Measurements from ENCODE around the gene PDPK1. TPM values are rescaled to one million over a fixed set of nuclear protein-coding genes. Genes with fewer than 3 reads are reported as not detected.
"Not testable (repeated sequence)": the region's sequence is repeated elsewhere in the genome, so short reads cannot be mapped to it uniquely, and the experiment has no call there.

The PDPK1 gene
- total and polyA plus RNA-seq, 2 experiments from 2014 or later: 19.3 to 25.8 TPM

GRCh38 chr16:2603165-2604015 is 65.6 kb downstream of the PDPK1 start:
- peak overlapping the region; percentile 97 for H3K4me3 ChIP-seq
- peaks cover 6% of the 10 kb centered on the region for H3K36me3 Mint-ChIP-seq (ENCODE audit: low read depth)
- no peaks in the 10 kb centered on the region; the same call in 2 of the 3 replicates for H3K9me3 Mint-ChIP-seq
- H3K27me3 ChIP-seq (ENCODE audit: insufficient read depth): no peaks in the 10 kb centered on the region
- H3K4me1 ChIP-seq (ENCODE audit: insufficient read depth): 0 out of 2 replicates have a peak, but pooled peaks cover 5% of the 10 kb centered on the region
- H2AFZ ChIP-seq: peak overlapping the region; percentile 70; the same call in 1 of the 2 replicates
- H3K4me3 Mint-ChIP-seq: peak overlapping the region; percentile 96
- H3K79me2 ChIP-seq (replicated peaks; ENCODE audit: insufficient read depth): peaks cover 30% of the 10 kb centered on the region
- H3K36me3 ChIP-seq (ENCODE audit: insufficient read depth): no peaks in the 10 kb centered on the region
- peaks cover 9% of the 10 kb centered on the region for H3K27me3 Mint-ChIP-seq (ENCODE audit: insufficient read depth, low read depth, poor library complexity)
- TF ChIP-seq ETS1 (IDR thresholded peaks at IDR 0.05): peak; percentile 88
- TF ChIP-seq ZNF462 (CRISPR knock-in tag; IDR thresholded peaks at IDR 0.05): no peak
- TF ChIP-seq CREB1 (CRISPR knock-in tag; IDR thresholded peaks at IDR 0.05; ENCODE audit: low read depth): peak; percentile 76
- peak in 1 of 2 experiments; percentile 17; a peak in 1 of 4 replicates for TF ChIP-seq CTCF (conservative IDR thresholded peaks at IDR 0.05; ENCODE audit: low read depth in 2 of 2)
- TF ChIP-seq POLR2AphosphoS5 (IDR thresholded peaks at IDR 0.05; ENCODE audit: low read depth): peak; percentile 95
- H3K4me2 ChIP-seq: peak overlapping the region; percentile 95
- peaks cover 4% of the 10 kb centered on the region; the same call in 1 of the 2 replicates for H3F3A ChIP-seq (replicated peaks; ENCODE audit: low read depth)
- no peaks in the 10 kb centered on the region for H3K9me2 ChIP-seq (ENCODE audit: insufficient read depth)
- DNase-seq (ENCODE audit: low spot score): peak; percentile 99
- peak overlapping the region; percentile 93 for H3K27ac Mint-ChIP-seq
- peak overlapping the region; percentile 79 for H3K27ac ChIP-seq (ENCODE audit: low read depth)
- peak; percentile 95 for ATAC-seq
- H4K20me1 ChIP-seq (replicated peaks; ENCODE audit: insufficient read depth): peaks cover 4% of the 10 kb centered on the region; the same call in 1 of the 2 replicates
- H3K4me1 Mint-ChIP-seq: peaks cover 6% of the 10 kb centered on the region; the same call in 2 of the 3 replicates

- H3K9me2 ChIP-seq (ENCODE audit: insufficient read depth); H3F3A ChIP-seq (replicated peaks; ENCODE audit: low read depth); H3K4me1 ChIP-seq (ENCODE audit: insufficient read depth); ATAC-seq; H3K27me3 ChIP-seq (ENCODE audit: insufficient read depth); H3K36me3 ChIP-seq (ENCODE audit: insufficient read depth); H3K4me1 Mint-ChIP-seq; H4K20me1 ChIP-seq (replicated peaks; ENCODE audit: insufficient read depth); H3K27me3 Mint-ChIP-seq (ENCODE audit: insufficient read depth, low read depth, poor library complexity); DNase-seq (ENCODE audit: low spot score); H3K36me3 Mint-ChIP-seq (ENCODE audit: low read depth); H3K9me3 Mint-ChIP-seq: not testable (repeated sequence)
- peaks cover 30% of the 10 kb centered on the region for H3K79me2 ChIP-seq (replicated peaks; ENCODE audit: insufficient read depth)
- H2AFZ ChIP-seq: 0 out of 2 replicates have a peak overlapping the region, but pooled peaks have one; percentile 70
- Mint-ChIP-seq H3K27ac (peak overlapping the region; percentile 93), H3K4me3 (peak overlapping the region; percentile 96)
- H3K4me3 ChIP-seq: peak overlapping the region; percentile 97
- H3K4me2 ChIP-seq: peak overlapping the region; percentile 95
- peak overlapping the region; percentile 79 for H3K27ac ChIP-seq (ENCODE audit: low read depth)
Measured at GRCh38 chr16:2604016-2604369, 66.2 kb downstream of the PDPK1 start.

GRCh38 chr16:2606820-2607219 is 69.0 kb downstream of the PDPK1 start:
- H3K79me2 ChIP-seq (replicated peaks; ENCODE audit: insufficient read depth): peaks cover 47% of the 10 kb centered on the region
- H3K36me3 Mint-ChIP-seq (ENCODE audit: low read depth): peaks cover 19% of the 10 kb centered on the region
- H3K27me3 ChIP-seq (ENCODE audit: insufficient read depth); H3K4me3 Mint-ChIP-seq; H3K27me3 Mint-ChIP-seq (ENCODE audit: insufficient read depth, low read depth, poor library complexity); H3K4me1 Mint-ChIP-seq; H3F3A ChIP-seq (replicated peaks; ENCODE audit: low read depth); H3K27ac ChIP-seq (ENCODE audit: low read depth); H3K9me2 ChIP-seq (ENCODE audit: insufficient read depth); H3K27ac Mint-ChIP-seq; H3K4me2 ChIP-seq; H2AFZ ChIP-seq; H3K36me3 ChIP-seq (ENCODE audit: insufficient read depth); H3K4me3 ChIP-seq; ATAC-seq; H3K9me3 Mint-ChIP-seq; H4K20me1 ChIP-seq (replicated peaks; ENCODE audit: insufficient read depth); H3K4me1 ChIP-seq (ENCODE audit: insufficient read depth); DNase-seq (ENCODE audit: low spot score): not testable (repeated sequence)

Measured in GM23338 (cell line).